Measurements from ENCODE around the gene ZNF638.

Gene ZNF638

DNA sequence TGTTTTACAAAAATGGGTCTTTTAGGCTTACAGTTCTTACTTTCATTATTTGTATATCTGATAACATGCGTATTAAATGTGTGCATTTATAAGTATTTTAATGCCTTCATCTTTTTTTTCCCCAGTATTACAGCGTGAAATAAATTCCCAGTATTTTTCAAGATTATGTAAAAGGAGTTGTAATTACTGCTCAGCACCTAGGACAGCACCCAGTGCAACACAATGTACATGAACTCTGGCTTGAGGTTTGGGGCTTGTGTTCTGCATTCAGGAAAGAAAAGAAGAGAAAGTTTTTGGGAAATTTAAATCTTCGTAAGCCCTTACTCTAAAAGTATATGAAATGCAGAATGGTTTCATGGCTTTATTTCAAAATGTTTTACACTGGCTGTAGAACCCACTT is 16.7 kb downstream of the ZNF638 start:
- Histone ChIP-seq H3K36me3 (ENCODE audit: low read length) (peaks cover 37% of the 10 kb centered on the region), H3K79me2 (ENCODE audit: insufficient read depth, low read length) (peaks cover 98% of the 10 kb centered on the region), H4K20me1 (ENCODE audit: low read depth, low read length) (peaks cover 59% of the 10 kb centered on the region), H3K27ac (ENCODE audit: low read depth, low read length) (no peak overlapping the region), H2AFZ (ENCODE audit: low read depth, low read length, severe bottlenecking) (no peak overlapping the region), H3K9ac (ENCODE audit: low read length) (no peak overlapping the region), H3K27me3 (ENCODE audit: low read length) (no peaks in the 10 kb centered on the region), H3K4me2 (ENCODE audit: low read depth, low read length, poor library complexity, severe bottlenecking) (no peak overlapping the region), H3K9me3 (ENCODE audit: insufficient read depth, low read length) (no peaks in the 10 kb centered on the region), H3K9me2 (replicated peaks; ENCODE audit: insufficient read depth, low read length) (no peaks in the 10 kb centered on the region), H3K4me3 (ENCODE audit: insufficient read depth, low read length, poor library complexity, severe bottlenecking) (no peak overlapping the region), H3F3A (ENCODE audit: insufficient read depth) (no peaks in the 10 kb centered on the region; the same call in 1 of the 2 replicates)
- TF ChIP-seq, protein P1, sequence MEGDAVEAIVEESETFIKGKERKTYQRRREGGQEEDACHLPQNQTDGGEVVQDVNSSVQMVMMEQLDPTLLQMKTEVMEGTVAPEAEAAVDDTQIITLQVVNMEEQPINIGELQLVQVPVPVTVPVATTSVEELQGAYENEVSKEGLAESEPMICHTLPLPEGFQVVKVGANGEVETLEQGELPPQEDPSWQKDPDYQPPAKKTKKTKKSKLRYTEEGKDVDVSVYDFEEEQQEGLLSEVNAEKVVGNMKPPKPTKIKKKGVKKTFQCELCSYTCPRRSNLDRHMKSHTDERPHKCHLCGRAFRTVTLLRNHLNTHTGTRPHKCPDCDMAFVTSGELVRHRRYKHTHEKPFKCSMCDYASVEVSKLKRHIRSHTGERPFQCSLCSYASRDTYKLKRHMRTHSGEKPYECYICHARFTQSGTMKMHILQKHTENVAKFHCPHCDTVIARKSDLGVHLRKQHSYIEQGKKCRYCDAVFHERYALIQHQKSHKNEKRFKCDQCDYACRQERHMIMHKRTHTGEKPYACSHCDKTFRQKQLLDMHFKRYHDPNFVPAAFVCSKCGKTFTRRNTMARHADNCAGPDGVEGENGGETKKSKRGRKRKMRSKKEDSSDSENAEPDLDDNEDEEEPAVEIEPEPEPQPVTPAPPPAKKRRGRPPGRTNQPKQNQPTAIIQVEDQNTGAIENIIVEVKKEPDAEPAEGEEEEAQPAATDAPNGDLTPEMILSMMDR (IDR thresholded peaks at IDR 0.05; ENCODE audit: insufficient read depth, low read length, poor library complexity, severe bottlenecking) = no peak
- TF ChIP-seq EZH2phosphoT487 (conservative IDR thresholded peaks at IDR 0.05; ENCODE audit: low read length) = no peak

DNA sequence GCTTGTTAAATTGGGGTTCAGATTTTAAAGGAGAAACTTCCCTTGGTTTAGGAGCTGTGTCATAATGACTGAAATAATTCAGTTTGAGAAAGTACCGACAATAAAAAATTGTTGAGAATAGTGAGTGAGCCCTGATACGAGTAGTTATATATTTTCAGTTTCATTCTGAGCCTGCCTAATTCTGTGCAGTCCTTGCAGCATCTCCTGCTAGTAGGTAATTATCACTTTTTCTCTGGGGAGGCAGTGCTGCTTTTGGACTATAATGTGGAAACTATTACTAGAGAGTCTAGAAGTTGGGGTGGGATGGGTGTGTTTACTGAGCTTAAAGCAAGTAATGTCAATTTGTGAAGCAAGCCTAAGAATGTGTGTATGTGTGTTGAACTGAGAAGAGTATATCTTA is 21.7 kb downstream of the ZNF638 start:
- H3K4me2 ChIP-seq (ENCODE audit: low read depth, low read length, poor library complexity, severe bottlenecking) = no peak overlapping the region
- no peak overlapping the region for H2AFZ ChIP-seq (ENCODE audit: low read depth, low read length, severe bottlenecking)
- H4K20me1 ChIP-seq (ENCODE audit: low read depth, low read length) = peaks cover 51% of the 10 kb centered on the region
- H3K27ac ChIP-seq (ENCODE audit: low read depth, low read length) = no peak overlapping the region
- H3K27me3 ChIP-seq (ENCODE audit: low read length) = no peaks in the 10 kb centered on the region
- no peak overlapping the region for H3K9ac ChIP-seq (ENCODE audit: low read length)
- H3K4me3 ChIP-seq (ENCODE audit: insufficient read depth, low read length, poor library complexity, severe bottlenecking) = no peak overlapping the region
- no peaks in the 10 kb centered on the region for H3K9me2 ChIP-seq (replicated peaks; ENCODE audit: insufficient read depth, low read length)
- H3K79me2 ChIP-seq (ENCODE audit: insufficient read depth, low read length) = peaks cover 91% of the 10 kb centered on the region
- TF ChIP-seq, protein P1 (IDR thresholded peaks at IDR 0.05; ENCODE audit: insufficient read depth, low read length, poor library complexity, severe bottlenecking) = no peak
- TF ChIP-seq EZH2phosphoT487 (conservative IDR thresholded peaks at IDR 0.05; ENCODE audit: low read length) = no peak
- H3F3A ChIP-seq (ENCODE audit: insufficient read depth) = no peaks in the 10 kb centered on the region
- H3K9me3 ChIP-seq (ENCODE audit: insufficient read depth, low read length) = no peaks in the 10 kb centered on the region
- peaks cover 48% of the 10 kb centered on the region for H3K36me3 ChIP-seq (ENCODE audit: low read length)

DNA sequence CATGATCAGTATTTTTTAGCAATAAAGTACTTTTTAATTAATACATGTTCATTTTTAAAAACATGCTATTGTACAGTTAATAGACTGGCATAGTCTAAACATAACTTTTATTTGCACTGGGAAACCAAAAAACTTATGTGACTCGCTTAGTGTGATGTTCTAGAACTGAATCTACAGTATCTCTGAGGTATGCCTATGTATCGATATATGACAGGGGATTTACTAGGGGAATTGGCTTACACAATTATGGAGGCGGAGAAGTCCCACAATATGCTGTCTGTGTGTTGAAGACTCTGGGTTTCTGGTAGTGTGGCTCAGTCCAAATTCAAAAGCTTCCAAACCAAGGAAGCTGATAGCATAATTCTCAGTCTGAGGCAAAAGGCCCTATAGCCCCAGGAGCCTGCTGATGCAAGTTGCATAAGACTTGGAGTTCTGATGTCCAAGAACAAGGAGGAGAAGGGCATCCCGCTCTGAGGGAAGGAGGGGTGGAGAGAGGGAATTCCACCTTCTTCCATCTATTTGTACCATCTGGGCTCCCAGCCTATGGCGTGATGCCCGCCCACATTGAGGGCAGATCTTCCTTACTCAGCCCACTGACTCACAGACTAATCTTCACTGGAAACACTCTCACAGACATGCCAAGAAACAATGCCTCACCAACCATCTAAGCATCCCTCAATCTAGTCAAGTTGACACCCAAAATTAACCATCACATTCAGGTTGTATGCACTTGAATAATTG is 27.5 kb downstream of the ZNF638 start:
- H3K4me2 ChIP-seq (ENCODE audit: low read depth, low read length, poor library complexity, severe bottlenecking) = no peak overlapping the region
- no peaks in the 10 kb centered on the region for H3K9me2 ChIP-seq (replicated peaks; ENCODE audit: insufficient read depth, low read length)
- peaks cover 60% of the 10 kb centered on the region for H3K79me2 ChIP-seq (ENCODE audit: insufficient read depth, low read length)
- no peaks in the 10 kb centered on the region for H3K9me3 ChIP-seq (ENCODE audit: insufficient read depth, low read length)
- H3K27me3 ChIP-seq (ENCODE audit: low read length) = no peaks in the 10 kb centered on the region
- H3K27ac ChIP-seq (ENCODE audit: low read depth, low read length) = no peak overlapping the region
- TF ChIP-seq, protein P1 (IDR thresholded peaks at IDR 0.05; ENCODE audit: insufficient read depth, low read length, poor library complexity, severe bottlenecking) = no peak
- no peak for TF ChIP-seq EZH2phosphoT487 (conservative IDR thresholded peaks at IDR 0.05; ENCODE audit: low read length)
- H3K9ac ChIP-seq (ENCODE audit: low read length) = no peak overlapping the region
- no peak overlapping the region for H3K4me3 ChIP-seq (ENCODE audit: insufficient read depth, low read length, poor library complexity, severe bottlenecking)
- peaks cover 41% of the 10 kb centered on the region for H3K36me3 ChIP-seq (ENCODE audit: low read length)
- peaks cover 8% of the 10 kb centered on the region; the same call in 1 of the 2 replicates for H4K20me1 ChIP-seq (ENCODE audit: low read depth, low read length)
- H2AFZ ChIP-seq (ENCODE audit: low read depth, low read length, severe bottlenecking) = no peak overlapping the region
- H3F3A ChIP-seq (ENCODE audit: insufficient read depth) = no peaks in the 10 kb centered on the region
